Aorta (tissue), 5 donors: Measurements from ENCODE around the gene DAGLA. TPM values are rescaled to one million over a fixed set of nuclear protein-coding genes. Genes with fewer than 3 reads are reported as not detected.
A peak's percentile ranks its signal among the peaks of the same experiment; 100 is the strongest.

Experiments used
- ATAC-seq: fragments of 200-7000 bp; cut with Tn5 transposase; one replicate; pipeline ENCODE4 v1.9.1; 2022; ENCODE audit warnings: moderate library complexity; ENCODE audit not compliant: low FRiP score
- DNase-seq, 2 donors: peaks; one replicate each; pipeline ENCODE4 v3.0.0-alpha.2; 2020
- H3K27ac ChIP-seq, 2 donors: one replicate each; pipeline ENCODE4 v1.5.1; 2013; ENCODE audit warnings: low read length in 2 of 2, mild to moderate bottlenecking in 2 of 2, moderate library complexity in 2 of 2, control low read depth in 1 of 2, inconsistent platforms in 1 of 2, low read depth in 1 of 2
- H3K27me3 ChIP-seq, 2 donors: one replicate each; pipeline ENCODE4 v1.6.1; 2013; ENCODE audit warnings: control low read depth in 1 of 2, low read length in 1 of 2, mild to moderate bottlenecking in 1 of 2, moderate library complexity in 1 of 2; ENCODE audit not compliant: insufficient read depth in 2 of 2, control insufficient read depth in 1 of 2
- H3K36me3 ChIP-seq, 2 donors: one replicate each; pipeline ENCODE4 v1.6.1; 2013; ENCODE audit warnings: control low read depth in 1 of 2, low read length in 1 of 2, mild to moderate bottlenecking in 1 of 2; ENCODE audit not compliant: insufficient read depth in 2 of 2, control insufficient read depth in 1 of 2
- H3K4me1 ChIP-seq, 2 donors: one replicate each; pipeline ENCODE4 v1.6.1; 2013; ENCODE audit warnings: low read length in 2 of 2, control low read depth in 1 of 2, mild to moderate bottlenecking in 1 of 2, moderate library complexity in 1 of 2; ENCODE audit not compliant: insufficient read depth in 2 of 2, control insufficient read depth in 1 of 2
- H3K4me3 ChIP-seq, 2 donors: one replicate each; pipeline ENCODE4 v1.5.1; 2013; ENCODE audit warnings: low read length in 2 of 2, control low read depth in 1 of 2, mild to moderate bottlenecking in 1 of 2
- H3K9me3 ChIP-seq: one replicate; pipeline ENCODE4 v1.6.1; 2013; ENCODE audit warnings: mild to moderate bottlenecking, low read length; ENCODE audit not compliant: control insufficient read depth
- WGBS, 2 donors: extraction: QIAGEN DNeasy Blood & Tissue Kit; methylation state at CpG; one replicate each; pipeline ENCODE4 v1.1.7; 2013; 5-methylcytosine and 5-hydroxymethylcytosine counted together
- intact Hi-C, 2 donors: fragments of 100-400 bp; cut with DNase I; formaldehyde crosslinking; loops; one replicate each; pipeline versions ENCODE4 v1.14.2 to v1.15.0; 2022
- polyA plus RNA-seq, 2 donors: library from polyadenylated mRNA; stranded (reverse); fragments of 200-250 nt; gene quantifications; one replicate each; pipeline ENCODE4 v1.2.3, GENCODE V29; 2013
- total RNA-seq, 2 donors: library from RNA; stranded (reverse); fragmentation: NEBNext Ultra II Directional; extraction: Animal tissue kit (Norgen Biotek cat#: 25700); gene quantifications; one replicate each; pipeline ENCODE4 v1.2.1, GENCODE V29; 2021
- donor health status: healthy with polysubstance abuse.
- donor health status: Bipolar disorder and iron deficiency.
- donor health status: DM: no; HTN: no; CAD: no.
- donor health status: DM: no; HTN: no; CAD: no.
- donor health status: DM: yes; HTN: yes; CAD: no.

Gene DAGLA
- total and polyA plus RNA-seq, 4 donors = 0.51 to 3.5 (median 1.0) TPM

DNA sequence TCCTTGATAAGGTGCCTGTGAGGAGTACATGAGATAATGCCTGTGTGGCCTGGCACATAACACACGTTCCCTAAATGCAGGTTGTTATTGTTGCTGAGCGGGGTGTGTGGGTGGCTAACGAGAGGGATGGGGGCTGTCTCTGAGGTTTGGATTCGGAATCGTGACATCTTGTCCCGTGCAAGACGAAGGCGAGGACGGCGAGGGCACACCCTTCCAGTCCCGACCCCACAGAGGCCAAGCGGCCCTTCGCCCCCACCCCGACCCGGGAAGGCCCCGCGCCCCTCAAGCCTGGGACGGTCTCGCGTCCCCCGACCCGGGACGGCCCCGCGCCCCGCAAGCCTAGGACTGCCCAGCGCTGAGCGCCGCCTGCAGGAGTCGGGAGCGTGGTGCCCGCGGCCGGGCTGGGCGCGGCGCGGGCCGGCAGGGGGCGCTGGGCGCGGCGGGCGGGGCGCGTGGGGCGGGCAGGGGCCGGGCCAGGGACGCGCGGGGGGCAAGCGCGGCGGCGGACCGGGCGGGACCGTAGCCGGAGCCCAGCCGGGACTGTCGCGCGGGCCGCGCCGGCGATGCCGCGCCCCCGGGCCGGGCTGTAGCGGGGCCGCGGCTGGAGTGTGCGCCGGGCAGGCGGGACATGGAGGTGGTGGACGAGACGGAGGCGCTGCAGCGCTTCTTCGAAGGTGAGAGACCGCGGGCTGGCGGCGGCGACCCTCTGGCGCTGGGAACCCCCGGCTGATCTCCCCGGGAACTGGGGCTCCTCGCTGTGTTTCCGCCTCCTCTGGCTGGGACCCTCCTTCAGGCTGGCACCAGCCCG, 72.1 kb downstream of the DAGLA start, which contains the start of gene MYRF:
TSS of gene MYRF (plus strand) at position 520 of the 808 bp plus-strand sequence. CDS start at position 629, 109 bp downstream.
- H3K4me1 ChIP-seq = no peaks in the 10 kb centered on the region
- 1% methylated on average over 43 to 93 of the region's 93 CpGs for WGBS, 2 donors
- intact Hi-C loops = no loop called here
- H3K27me3 ChIP-seq = no peaks in the 10 kb centered on the region
- H3K36me3 ChIP-seq = no peaks in the 10 kb centered on the region
- ATAC-seq = peak; percentile 36
- H3K9me3 ChIP-seq = no peaks in the 10 kb centered on the region
- H3K4me3 ChIP-seq = peak within 1 kb of the TSS in 1 of 2 donors; percentile 7
- DNase-seq = peak in 1 of 2 donors; percentile 88
- H3K27ac ChIP-seq = no peak within 1 kb of the TSS

DNA sequence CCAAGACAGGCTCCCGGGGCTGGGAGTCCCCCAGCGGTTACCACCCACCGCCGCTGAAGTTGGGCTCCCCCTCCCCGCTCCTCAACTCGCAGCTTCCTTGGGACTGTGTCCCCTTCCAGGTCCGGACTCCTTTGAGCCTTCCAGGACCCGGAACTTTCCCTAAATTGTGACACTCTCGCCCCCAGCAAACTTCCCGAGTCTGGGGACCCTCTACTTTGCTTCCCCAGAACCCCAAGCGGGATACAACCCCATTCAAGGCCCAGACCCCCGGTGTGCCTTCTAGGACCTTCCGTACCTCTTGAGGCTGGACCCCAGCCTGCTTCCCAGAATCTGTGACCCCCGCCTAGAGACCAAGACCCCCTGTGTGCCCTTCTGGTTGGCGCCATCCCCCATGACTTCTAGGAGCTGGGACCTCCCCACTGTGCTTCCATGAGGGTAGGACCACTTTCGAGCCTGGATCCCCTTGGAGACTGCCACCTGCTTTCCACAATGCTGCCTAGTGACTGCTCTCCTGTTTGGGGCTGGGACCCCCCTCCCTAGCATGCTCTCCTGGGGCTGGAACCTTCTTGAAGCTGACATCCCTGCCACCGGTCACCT, 72.8 kb downstream of the DAGLA start:
- Histone ChIP-seq H3K27ac (no peak overlapping the region), H3K27me3 (no peaks in the 10 kb centered on the region), H3K36me3 (no peaks in the 10 kb centered on the region), H3K4me3 (peak overlapping the region in 1 of 2 donors; percentile 7), H3K9me3 (no peaks in the 10 kb centered on the region), H3K4me1 (no peaks in the 10 kb centered on the region)
- 33 to 34% methylated on average over 17 of the region's 17 CpGs for WGBS, 2 donors
- intact Hi-C loops = no loop called here
- ATAC-seq (no peak), DNase-seq (no peak)

DNA sequence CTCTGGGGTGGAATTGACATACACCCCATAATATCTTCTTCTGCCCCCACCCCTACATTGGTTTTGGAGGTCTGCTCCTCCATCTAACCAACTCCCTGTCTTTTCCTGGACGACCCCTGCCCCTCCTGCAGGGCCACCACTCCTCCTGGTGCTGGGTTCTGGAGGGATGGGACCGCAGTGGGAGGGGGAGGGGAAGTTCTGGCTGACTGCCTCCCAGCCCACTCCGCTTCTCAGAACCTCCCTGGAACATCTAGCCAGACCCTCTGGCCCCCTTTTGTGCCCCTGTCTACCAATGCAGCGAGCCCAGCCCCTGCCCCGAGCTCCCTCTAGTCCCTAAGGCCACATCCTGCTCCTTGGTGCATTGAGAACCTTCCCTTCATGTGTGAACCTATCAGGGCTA, 73.5 kb downstream of the DAGLA start:
- ATAC-seq (no peak), DNase-seq (no peak)
- Histone ChIP-seq H3K27ac (no peak overlapping the region), H3K4me3 (no peak overlapping the region), H3K9me3 (no peaks in the 10 kb centered on the region), H3K4me1 (no peaks in the 10 kb centered on the region), H3K36me3 (no peaks in the 10 kb centered on the region), H3K27me3 (no peaks in the 10 kb centered on the region)
- intact Hi-C loops = no loop called here
- WGBS, 2 donors = 93% methylated on average over 5 of the region's 5 CpGs

DNA sequence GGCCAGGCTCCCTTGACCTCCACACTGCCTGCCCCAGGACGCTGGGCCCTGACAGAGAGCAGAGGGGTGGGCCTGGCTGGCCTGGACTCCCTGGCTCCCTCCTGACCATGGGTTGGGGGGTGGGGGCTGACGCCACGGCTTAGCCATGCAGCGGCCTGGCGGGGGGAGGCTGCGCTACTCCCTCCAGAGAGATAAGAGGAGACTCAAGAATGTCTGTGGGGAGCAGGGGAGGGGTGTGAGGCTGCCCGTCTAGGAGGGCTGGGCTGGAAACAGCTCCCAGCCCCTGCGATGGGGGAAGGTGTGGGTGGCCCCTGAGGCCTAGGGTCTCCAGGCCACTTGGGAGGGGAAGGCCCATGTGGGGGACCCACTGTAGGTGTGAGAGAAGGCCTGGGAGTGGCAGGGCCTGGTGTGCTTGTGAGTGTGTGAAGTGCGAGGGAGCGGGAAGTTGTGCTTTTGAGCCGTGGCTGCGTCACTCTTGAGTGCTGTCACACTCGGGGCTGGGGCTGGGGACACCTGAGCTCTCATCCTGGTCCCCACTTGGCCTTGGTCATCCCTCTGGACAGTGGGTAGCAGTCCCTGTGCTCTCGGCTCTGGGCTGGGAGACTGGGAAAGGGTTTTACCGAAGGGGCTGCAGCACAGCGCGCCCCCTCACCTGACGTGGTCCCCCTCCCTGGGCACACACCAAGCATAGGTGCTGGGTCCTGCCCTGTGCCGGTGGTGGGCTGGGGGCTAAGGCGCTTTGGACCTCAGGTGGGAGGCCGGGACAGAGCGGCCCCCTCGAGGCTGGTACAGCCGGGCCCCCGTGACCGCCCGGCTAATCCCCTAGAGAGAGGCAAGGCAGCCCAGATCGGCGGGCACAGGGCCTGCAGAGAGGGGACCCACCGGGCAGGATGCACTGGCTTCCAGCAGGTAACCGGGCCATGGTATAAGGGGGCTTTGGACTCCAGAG, 74.6 kb downstream of the DAGLA start:
- H3K9me3 ChIP-seq = no peaks in the 10 kb centered on the region
- no peaks in the 10 kb centered on the region for H3K4me1 ChIP-seq
- DNase-seq (no peak), ATAC-seq (no peak)
- WGBS, 2 donors = 79 to 82% methylated on average over 26 to 31 of the region's 31 CpGs
- H3K36me3 ChIP-seq = no peaks in the 10 kb centered on the region
- H3K4me3 ChIP-seq = no peak overlapping the region
- intact Hi-C loops = no loop called here
- no peak overlapping the region for H3K27ac ChIP-seq
- H3K27me3 ChIP-seq = no peaks in the 10 kb centered on the region

DNA sequence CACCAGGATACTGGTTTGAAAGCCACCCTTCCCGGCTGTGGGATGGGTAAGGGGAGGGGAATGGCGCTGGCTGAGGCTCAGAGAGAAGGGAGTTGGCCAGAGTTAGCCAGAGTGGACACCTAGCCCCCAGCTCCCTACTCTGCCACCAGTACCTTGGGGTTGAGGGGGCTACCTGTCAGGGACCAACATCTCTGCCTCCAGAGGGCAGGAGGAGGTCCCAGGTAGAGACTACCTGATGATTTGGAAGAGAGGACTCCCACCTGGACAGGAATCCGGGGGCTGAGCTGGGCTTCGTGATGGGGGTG, 75.9 kb downstream of the DAGLA start:
- Histone ChIP-seq H3K27me3 (no peaks in the 10 kb centered on the region), H3K9me3 (no peaks in the 10 kb centered on the region), H3K27ac (no peak overlapping the region), H3K4me3 (no peak overlapping the region), H3K36me3 (no peaks in the 10 kb centered on the region), H3K4me1 (no peaks in the 10 kb centered on the region)
- DNase-seq (no peak), ATAC-seq (no peak)
- 88 to 92% methylated on average over 4 of the region's 4 CpGs for WGBS, 2 donors
- intact Hi-C loops = no loop called here

DNA sequence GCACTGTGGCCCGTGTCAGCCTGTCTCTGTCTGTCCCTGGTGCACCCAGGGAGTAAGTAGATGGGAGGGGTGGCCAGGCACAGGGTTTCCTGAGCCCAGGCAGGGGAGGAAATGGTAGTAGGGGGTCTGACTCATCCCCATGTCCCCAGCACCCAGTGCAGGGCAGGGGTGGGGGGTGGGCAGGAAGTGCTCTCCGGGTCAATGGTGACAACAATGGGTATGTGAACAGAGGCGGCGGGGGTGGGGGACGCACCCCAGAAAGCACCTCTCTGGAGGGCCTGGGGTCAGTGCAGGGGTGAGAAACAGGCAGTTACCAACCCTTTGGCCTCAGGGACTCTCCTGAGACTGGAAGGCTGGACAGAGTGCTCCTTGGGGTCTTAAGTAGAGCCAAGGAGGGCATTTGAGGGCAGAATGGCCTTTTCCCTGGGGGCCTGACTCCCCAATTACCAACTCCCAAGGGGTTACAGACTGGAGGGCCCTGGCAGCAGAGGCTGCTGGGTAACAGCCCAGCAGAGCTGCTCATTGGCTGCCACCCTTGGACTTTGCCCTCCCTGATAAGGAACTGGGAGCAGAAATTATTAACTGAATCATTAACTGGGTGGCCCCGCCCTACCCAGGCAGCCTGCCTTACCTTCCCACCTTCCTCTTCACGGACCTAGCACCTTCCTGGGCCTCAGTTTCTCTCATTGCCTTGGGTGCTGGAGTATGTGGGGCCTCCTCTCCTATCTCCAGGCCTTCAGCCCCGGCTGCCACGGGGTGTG, 76.4 kb downstream of the DAGLA start:
- Histone ChIP-seq H3K4me1 (no peaks in the 10 kb centered on the region), H3K27ac (no peak overlapping the region), H3K36me3 (no peaks in the 10 kb centered on the region), H3K4me3 (no peak overlapping the region), H3K27me3 (no peaks in the 10 kb centered on the region), H3K9me3 (no peaks in the 10 kb centered on the region)
- intact Hi-C loops = no loop called here
- 75 to 78% methylated on average over 9 of the region's 9 CpGs for WGBS, 2 donors
- no peak for ATAC-seq
- DNase-seq = no peak

DNA sequence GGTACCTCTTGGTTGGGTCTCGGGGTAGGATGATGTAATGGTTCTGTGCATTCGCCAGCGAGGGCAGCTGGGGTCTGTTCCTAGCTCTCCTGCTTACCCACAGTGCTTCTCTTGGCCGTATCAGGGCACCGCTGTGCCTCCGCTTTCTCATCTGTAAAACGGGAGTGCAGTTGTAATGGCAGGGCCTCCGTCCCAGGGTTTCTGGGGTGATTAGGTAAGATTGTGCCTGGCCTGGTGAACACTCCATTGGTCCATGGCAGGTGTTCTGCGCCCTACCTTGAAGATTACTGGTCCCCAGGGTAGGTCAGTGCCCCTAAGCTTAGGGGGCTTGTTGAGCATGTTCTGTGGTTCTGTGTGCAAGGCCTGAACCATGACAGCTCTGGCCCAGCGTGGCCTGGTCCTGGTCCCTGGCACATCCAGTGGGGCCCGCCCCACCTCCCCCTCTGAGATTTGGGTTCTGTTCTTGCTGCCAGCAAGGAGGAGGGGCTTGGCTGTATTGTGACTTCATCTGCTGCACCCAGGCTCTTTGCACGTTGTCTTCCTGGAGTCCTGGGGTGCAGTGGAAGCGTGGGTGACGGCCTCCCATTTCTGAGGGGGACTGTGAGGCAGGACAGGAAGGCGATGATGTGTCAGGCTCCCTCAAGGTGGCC, 77.1 kb downstream of the DAGLA start:
- DNase-seq (no peak), ATAC-seq (no peak)
- H3K9me3 ChIP-seq = no peaks in the 10 kb centered on the region
- H3K27me3 ChIP-seq = no peaks in the 10 kb centered on the region
- no peak overlapping the region for H3K27ac ChIP-seq
- 73 to 76% methylated on average over 15 of the region's 15 CpGs for WGBS, 2 donors
- H3K4me3 ChIP-seq = no peak overlapping the region
- intact Hi-C loops = no loop called here
- no peaks in the 10 kb centered on the region for H3K36me3 ChIP-seq
- no peaks in the 10 kb centered on the region for H3K4me1 ChIP-seq

DNA sequence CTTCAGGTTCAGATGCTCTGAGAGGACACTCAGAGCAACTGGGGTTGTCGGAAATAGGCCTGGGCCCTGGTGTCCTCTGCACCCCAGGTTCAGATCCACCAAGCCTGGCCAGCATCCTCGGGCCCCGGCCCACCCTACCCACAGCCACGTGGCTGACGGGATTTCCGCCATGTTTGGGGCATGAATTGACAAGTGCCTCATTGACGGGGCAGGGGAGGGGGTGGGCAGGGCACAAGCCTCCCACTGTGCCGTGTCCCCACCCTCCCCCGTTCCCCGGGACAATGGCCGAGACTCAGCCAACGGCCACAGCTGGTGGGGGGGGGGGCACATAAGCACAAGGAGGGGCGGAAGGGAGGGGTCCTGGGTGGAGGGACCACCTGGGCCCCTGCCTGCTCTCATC, 80.8 kb downstream of the DAGLA start:
- ATAC-seq = no peak

More for the DNA sequence above, 80.8 kb downstream of the DAGLA start:
- Histone ChIP-seq H3K27me3 (no peaks in the 10 kb centered on the region), H3K4me1 (no peaks in the 10 kb centered on the region), H3K27ac (no peak overlapping the region), H3K36me3 (no peaks in the 10 kb centered on the region), H3K9me3 (no peaks in the 10 kb centered on the region), H3K4me3 (no peak overlapping the region)
- intact Hi-C loops = no loop called here
- no peak for DNase-seq
- 83 to 95% methylated on average over 11 to 13 of the region's 13 CpGs for WGBS, 2 donors
